ENCODE results near the gene DLK1.

DLK1 gene

GRCh38 chr14:100724536-100724935 lies 2.2 kb upstream of the DLK1 start:
- H3K9me3 ChIP-seq (ENCODE audit: control insufficient read depth, low read length) = no peaks in the 10 kb centered on the region
- H3K4me1 ChIP-seq (ENCODE audit: control insufficient read depth, insufficient read depth, low read length) = peaks cover 51% of the 10 kb centered on the region
- peaks cover 31% of the 10 kb centered on the region for H3K27me3 ChIP-seq (ENCODE audit: control insufficient read depth, insufficient read depth, low read length, poor library complexity, severe bottlenecking)
- no peaks in the 10 kb centered on the region for H3K36me3 ChIP-seq (ENCODE audit: control insufficient read depth, insufficient read depth, low read length)
- WGBS, 2 experiments = 90 to 95% methylated on average over 4 of the region's 4 CpGs
- no peak overlapping the region for H3K27ac ChIP-seq (ENCODE audit: insufficient read depth, low read depth, low read length, poor library complexity, severe bottlenecking)
- H3K4me3 ChIP-seq (ENCODE audit: insufficient read depth, low read depth, low read length) = no peak overlapping the region

DNA sequence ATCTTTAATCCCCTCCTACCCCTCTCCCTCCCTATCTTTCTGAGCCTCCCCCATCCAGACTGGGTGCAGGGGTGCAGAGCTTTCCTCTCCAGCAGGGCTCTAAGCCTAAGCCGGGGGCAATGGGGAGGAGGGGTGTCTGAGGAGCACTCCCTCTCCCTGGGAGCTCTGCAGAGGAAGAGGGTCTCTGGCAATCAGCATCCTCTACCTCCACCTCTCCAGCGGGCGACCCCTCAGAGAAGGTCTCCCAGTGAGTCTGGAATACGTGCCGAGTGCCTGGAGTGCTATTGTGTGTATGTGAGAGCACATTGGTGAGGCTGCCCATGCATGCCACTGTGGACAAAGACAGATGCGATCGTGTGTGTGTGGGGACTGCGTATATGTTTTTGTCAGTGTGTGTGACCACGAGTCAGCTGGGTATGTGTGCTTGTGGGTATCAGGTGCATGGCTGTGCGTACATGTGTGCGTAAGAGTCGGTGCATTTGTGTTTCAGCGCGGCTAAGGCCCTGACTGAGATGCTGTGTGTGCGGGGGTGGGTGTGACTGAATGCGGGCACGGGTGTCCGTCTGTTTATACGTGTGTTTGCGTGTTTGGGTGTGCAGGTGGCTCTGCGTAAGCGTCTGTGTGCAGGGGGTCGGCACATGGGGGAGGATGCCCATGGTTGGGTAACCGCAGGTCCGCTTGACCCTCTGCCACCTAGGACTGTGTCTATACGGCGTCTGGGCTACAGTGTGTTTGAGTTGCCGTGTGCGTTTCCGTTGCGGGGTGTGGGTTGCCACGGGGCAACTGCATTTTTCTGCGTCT lies 905 bp upstream of the DLK1 start:
- Histone ChIP-seq H3K36me3 (ENCODE audit: control insufficient read depth, insufficient read depth, low read length) (no peaks in the 10 kb centered on the region), H3K27me3 (ENCODE audit: control insufficient read depth, insufficient read depth, low read length, poor library complexity, severe bottlenecking) (peaks cover 31% of the 10 kb centered on the region), H3K9me3 (ENCODE audit: control insufficient read depth, low read length) (no peaks in the 10 kb centered on the region), H3K4me1 (ENCODE audit: control insufficient read depth, insufficient read depth, low read length) (peaks cover 51% of the 10 kb centered on the region), H3K27ac (ENCODE audit: insufficient read depth, low read depth, low read length, poor library complexity, severe bottlenecking) (no peak overlapping the region), H3K4me3 (ENCODE audit: insufficient read depth, low read depth, low read length) (no peak overlapping the region)
- WGBS, 2 experiments = 94% methylated on average over 33 of the region's 33 CpGs

GRCh38 chr14:100727086-100727872 lies 587 bp downstream of the DLK1 start:
- Histone ChIP-seq H3K36me3 (ENCODE audit: control insufficient read depth, insufficient read depth, low read length) (no peaks in the 10 kb centered on the region), H3K9me3 (ENCODE audit: control insufficient read depth, low read length) (no peaks in the 10 kb centered on the region), H3K27me3 (ENCODE audit: control insufficient read depth, insufficient read depth, low read length, poor library complexity, severe bottlenecking) (peaks cover 31% of the 10 kb centered on the region), H3K27ac (ENCODE audit: insufficient read depth, low read depth, low read length, poor library complexity, severe bottlenecking) (no peak overlapping the region), H3K4me1 (ENCODE audit: control insufficient read depth, insufficient read depth, low read length) (peaks cover 56% of the 10 kb centered on the region), H3K4me3 (ENCODE audit: insufficient read depth, low read depth, low read length) (peak overlapping the region; percentile 56)
- WGBS, 2 experiments = 14% methylated on average over 47 of the region's 47 CpGs

DNA sequence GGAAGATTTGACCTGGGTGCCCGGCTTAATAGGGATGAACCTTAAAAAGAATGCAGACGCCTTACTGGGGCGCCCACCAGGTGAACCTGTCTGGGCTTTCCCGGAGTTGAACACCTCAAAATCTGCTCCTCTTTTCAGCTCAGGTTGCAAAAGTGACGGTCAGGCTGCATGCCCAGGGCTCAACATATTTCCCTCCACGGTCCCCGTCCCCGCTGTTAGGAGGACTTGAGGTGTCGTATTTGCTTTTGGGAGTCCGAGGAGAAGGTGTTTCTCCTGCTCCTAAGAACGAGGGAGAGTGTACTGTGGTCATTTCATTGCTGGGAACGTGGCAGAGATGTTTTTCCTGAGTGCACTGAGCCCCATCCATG lies 1.2 kb downstream of the DLK1 start:
- Histone ChIP-seq H3K4me3 (ENCODE audit: insufficient read depth, low read depth, low read length) (peak overlapping the region; percentile 56), H3K36me3 (ENCODE audit: control insufficient read depth, insufficient read depth, low read length) (no peaks in the 10 kb centered on the region), H3K4me1 (ENCODE audit: control insufficient read depth, insufficient read depth, low read length) (peaks cover 56% of the 10 kb centered on the region), H3K27ac (ENCODE audit: insufficient read depth, low read depth, low read length, poor library complexity, severe bottlenecking) (no peak overlapping the region), H3K27me3 (ENCODE audit: control insufficient read depth, insufficient read depth, low read length, poor library complexity, severe bottlenecking) (peaks cover 31% of the 10 kb centered on the region), H3K9me3 (ENCODE audit: control insufficient read depth, low read length) (no peaks in the 10 kb centered on the region)
- WGBS, 2 experiments = 55 to 56% methylated on average over 12 of the region's 12 CpGs

DNA sequence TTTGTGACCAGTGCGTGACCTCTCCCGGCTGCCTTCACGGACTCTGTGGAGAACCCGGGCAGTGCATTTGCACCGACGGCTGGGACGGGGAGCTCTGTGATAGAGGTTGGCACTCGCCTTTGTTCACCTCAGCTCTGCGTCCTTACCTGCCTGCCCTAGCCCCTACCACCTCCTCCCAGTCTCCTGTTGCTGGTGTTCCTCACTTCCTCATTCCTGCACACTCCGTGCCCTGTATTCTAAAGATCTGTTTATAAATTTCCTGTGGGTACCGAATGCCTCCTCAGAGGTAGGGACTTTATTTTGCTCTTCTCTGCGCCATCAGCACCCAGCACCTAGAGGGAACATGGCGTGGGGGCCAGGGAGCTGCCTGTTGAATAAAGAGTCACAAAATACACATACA lies 2.3 kb downstream of the DLK1 start:
- peaks cover 50% of the 10 kb centered on the region for H3K4me1 ChIP-seq (ENCODE audit: control insufficient read depth, insufficient read depth, low read length)
- no peaks in the 10 kb centered on the region for H3K9me3 ChIP-seq (ENCODE audit: control insufficient read depth, low read length)
- no peak overlapping the region for H3K27ac ChIP-seq (ENCODE audit: insufficient read depth, low read depth, low read length, poor library complexity, severe bottlenecking)
- 86 to 89% methylated on average over 13 of the region's 13 CpGs for WGBS, 2 experiments
- no peaks in the 10 kb centered on the region for H3K36me3 ChIP-seq (ENCODE audit: control insufficient read depth, insufficient read depth, low read length)
- peak overlapping the region; percentile 16 for H3K4me3 ChIP-seq (ENCODE audit: insufficient read depth, low read depth, low read length)
- peaks cover 31% of the 10 kb centered on the region for H3K27me3 ChIP-seq (ENCODE audit: control insufficient read depth, insufficient read depth, low read length, poor library complexity, severe bottlenecking)

DNA sequence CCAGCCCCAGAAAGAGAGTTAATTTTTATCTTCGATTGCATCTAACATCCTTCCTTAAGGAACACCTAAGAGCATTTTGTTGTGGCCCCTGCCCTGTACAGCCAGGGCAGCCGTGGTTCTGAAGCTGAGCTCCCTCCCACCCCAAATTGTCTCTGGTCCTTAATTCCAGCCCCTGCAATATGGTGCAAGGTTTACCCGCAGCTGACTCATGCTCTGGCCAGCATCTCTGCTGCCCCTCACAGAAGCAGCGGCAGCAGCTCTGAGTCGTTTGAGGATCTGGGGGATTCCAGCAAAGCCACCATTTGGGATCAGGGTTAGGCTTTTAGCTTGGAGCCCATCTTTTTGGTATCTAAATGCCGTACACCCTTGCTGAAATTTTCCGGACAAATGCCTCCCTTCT lies 3.3 kb downstream of the DLK1 start:
- H3K36me3 ChIP-seq (ENCODE audit: control insufficient read depth, insufficient read depth, low read length) = peaks cover 9% of the 10 kb centered on the region
- no peak overlapping the region for H3K27ac ChIP-seq (ENCODE audit: insufficient read depth, low read depth, low read length, poor library complexity, severe bottlenecking)
- 77 to 82% methylated on average over 7 of the region's 7 CpGs for WGBS, 2 experiments
- H3K9me3 ChIP-seq (ENCODE audit: control insufficient read depth, low read length) = no peaks in the 10 kb centered on the region
- H3K4me1 ChIP-seq (ENCODE audit: control insufficient read depth, insufficient read depth, low read length) = peaks cover 46% of the 10 kb centered on the region
- H3K27me3 ChIP-seq (ENCODE audit: control insufficient read depth, insufficient read depth, low read length, poor library complexity, severe bottlenecking) = peaks cover 31% of the 10 kb centered on the region
- no peak overlapping the region for H3K4me3 ChIP-seq (ENCODE audit: insufficient read depth, low read depth, low read length)

DNA sequence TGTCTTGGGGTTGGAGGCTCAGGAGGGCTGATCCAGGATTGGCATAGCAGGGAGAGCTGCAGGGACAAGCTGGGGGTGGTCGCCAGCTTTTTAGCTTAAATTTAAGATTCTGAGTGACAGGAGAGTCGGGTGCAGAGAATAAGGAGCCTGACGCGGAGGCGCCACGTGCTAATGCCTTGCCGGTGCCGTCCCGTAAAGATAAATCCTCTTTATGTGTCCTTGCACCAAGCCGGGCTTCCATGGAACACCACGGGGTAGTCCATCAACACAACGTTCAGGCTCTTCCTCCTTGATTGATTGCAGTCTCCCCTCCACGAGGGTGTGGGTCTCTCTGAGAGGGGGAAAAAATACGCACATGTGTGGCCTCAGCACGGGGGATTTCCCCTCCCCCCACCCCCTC lies 3.9 kb downstream of the DLK1 start:
- Histone ChIP-seq H3K27me3 (ENCODE audit: control insufficient read depth, insufficient read depth, low read length, poor library complexity, severe bottlenecking) (peaks cover 26% of the 10 kb centered on the region), H3K9me3 (ENCODE audit: control insufficient read depth, low read length) (no peaks in the 10 kb centered on the region), H3K36me3 (ENCODE audit: control insufficient read depth, insufficient read depth, low read length) (peaks cover 9% of the 10 kb centered on the region), H3K4me1 (ENCODE audit: control insufficient read depth, insufficient read depth, low read length) (peaks cover 46% of the 10 kb centered on the region), H3K4me3 (ENCODE audit: insufficient read depth, low read depth, low read length) (no peak overlapping the region), H3K27ac (ENCODE audit: insufficient read depth, low read depth, low read length, poor library complexity, severe bottlenecking) (no peak overlapping the region)
- 46 to 47% methylated on average over 13 to 14 of the region's 15 CpGs for WGBS, 2 experiments

DNA sequence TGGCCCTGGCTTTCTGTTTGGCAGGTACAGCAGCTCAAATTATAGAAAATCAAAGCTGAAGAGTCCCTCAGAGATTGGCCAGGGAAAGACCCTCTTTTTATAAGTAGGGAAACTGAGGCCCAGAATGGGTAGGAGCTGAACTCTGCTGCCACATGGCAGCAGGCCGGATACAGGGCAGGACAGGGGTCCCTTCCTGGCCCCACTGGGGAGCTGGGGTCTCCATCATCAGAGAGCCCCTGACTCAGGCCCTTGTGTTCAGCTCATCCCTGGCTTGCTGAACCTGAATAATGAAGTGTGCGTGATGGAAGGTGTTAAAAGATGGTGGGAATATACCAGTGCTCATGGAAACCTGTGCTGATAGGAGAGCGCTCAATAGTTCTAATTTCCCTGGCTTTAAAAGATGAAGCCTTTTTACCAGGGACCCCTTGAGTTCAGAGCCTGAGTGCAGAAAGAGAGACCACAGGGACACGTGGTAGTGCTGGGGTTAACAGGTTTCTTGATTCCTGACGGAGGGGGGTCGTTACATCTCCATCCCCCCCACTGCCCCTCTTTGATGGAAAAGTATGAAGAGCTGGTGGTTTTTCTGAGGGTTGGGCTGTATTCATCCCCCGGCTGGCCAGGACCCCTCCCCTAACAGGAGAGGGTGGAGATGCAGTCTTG lies 4.4 kb downstream of the DLK1 start:
- Histone ChIP-seq H3K27me3 (ENCODE audit: control insufficient read depth, insufficient read depth, low read length, poor library complexity, severe bottlenecking) (peaks cover 21% of the 10 kb centered on the region), H3K27ac (ENCODE audit: insufficient read depth, low read depth, low read length, poor library complexity, severe bottlenecking) (no peak overlapping the region), H3K9me3 (ENCODE audit: control insufficient read depth, low read length) (no peaks in the 10 kb centered on the region), H3K4me3 (ENCODE audit: insufficient read depth, low read depth, low read length) (no peak overlapping the region), H3K4me1 (ENCODE audit: control insufficient read depth, insufficient read depth, low read length) (peaks cover 46% of the 10 kb centered on the region), H3K36me3 (ENCODE audit: control insufficient read depth, insufficient read depth, low read length) (peaks cover 9% of the 10 kb centered on the region)
- 66 to 72% methylated on average over 6 to 7 of the region's 7 CpGs for WGBS, 2 experiments

- Histone ChIP-seq H3K4me1 (ENCODE audit: control insufficient read depth, insufficient read depth, low read length) (peaks cover 46% of the 10 kb centered on the region), H3K27me3 (ENCODE audit: control insufficient read depth, insufficient read depth, low read length, poor library complexity, severe bottlenecking) (peaks cover 11% of the 10 kb centered on the region), H3K9me3 (ENCODE audit: control insufficient read depth, low read length) (no peaks in the 10 kb centered on the region), H3K36me3 (ENCODE audit: control insufficient read depth, insufficient read depth, low read length) (peaks cover 9% of the 10 kb centered on the region), H3K27ac (ENCODE audit: insufficient read depth, low read depth, low read length, poor library complexity, severe bottlenecking) (no peak overlapping the region), H3K4me3 (ENCODE audit: insufficient read depth, low read depth, low read length) (no peak overlapping the region)
- WGBS, 2 experiments = 83% methylated on average over 34 of the region's 34 CpGs
These were observed 5.4 kb downstream of the DLK1 start for GRCh38 chr14:100731846-100732765.
